Choroid plexus epithelial cell (primary cell): ENCODE data around the gene AEBP2.
A peak's percentile ranks its signal among the peaks of the same experiment; 100 is the strongest.
"Not testable (repeated sequence)": the region's sequence is repeated elsewhere in the genome, so short reads cannot be mapped to it uniquely, and the experiment has no call there.

Experiments used
- DNase-seq: peaks from one replicate; pipeline ENCODE4 v3.0.0-alpha.2; 2010; ENCODE audit warnings: low read depth
- H3K4me3 ChIP-seq: 2 replicates; pipeline ENCODE4 v1.5.1; 2011; ENCODE audit warnings: low read depth, mild to moderate bottlenecking, control low read depth, low read length, moderate library complexity
- TF ChIP-seq, protein P1 (sequence below): conservative IDR thresholded peaks from 2 replicates; pipeline ENCODE4 v1.5.1; 2011; ENCODE audit warnings: low read depth, mild to moderate bottlenecking, control low read depth, inconsistent platforms, low read length, moderate library complexity

The AEBP2 gene

DNA sequence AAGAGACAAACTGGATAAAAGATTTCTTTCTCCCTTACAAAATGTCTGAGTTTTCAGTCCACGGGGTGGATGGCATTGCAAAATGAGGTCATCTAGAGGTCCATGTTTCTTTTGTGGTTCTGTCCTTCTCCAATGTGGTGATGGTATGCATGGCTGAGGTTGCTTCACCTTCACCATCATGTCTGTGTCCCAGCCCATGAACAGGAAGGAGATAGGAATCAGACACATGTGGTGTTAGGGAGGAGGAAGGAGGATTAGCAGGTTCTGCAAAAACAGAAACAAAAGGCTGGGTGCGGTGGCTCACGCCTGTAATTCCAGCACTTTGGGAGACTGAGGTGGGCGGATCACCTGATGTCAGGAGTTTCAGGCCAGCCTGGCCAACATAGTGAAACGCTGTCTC, 11.0 kb upstream of the AEBP2 start:
- no peak overlapping the region for H3K4me3 ChIP-seq
- TF ChIP-seq, protein P1, sequence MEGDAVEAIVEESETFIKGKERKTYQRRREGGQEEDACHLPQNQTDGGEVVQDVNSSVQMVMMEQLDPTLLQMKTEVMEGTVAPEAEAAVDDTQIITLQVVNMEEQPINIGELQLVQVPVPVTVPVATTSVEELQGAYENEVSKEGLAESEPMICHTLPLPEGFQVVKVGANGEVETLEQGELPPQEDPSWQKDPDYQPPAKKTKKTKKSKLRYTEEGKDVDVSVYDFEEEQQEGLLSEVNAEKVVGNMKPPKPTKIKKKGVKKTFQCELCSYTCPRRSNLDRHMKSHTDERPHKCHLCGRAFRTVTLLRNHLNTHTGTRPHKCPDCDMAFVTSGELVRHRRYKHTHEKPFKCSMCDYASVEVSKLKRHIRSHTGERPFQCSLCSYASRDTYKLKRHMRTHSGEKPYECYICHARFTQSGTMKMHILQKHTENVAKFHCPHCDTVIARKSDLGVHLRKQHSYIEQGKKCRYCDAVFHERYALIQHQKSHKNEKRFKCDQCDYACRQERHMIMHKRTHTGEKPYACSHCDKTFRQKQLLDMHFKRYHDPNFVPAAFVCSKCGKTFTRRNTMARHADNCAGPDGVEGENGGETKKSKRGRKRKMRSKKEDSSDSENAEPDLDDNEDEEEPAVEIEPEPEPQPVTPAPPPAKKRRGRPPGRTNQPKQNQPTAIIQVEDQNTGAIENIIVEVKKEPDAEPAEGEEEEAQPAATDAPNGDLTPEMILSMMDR: no peak
- peak; percentile 60 for DNase-seq

DNA sequence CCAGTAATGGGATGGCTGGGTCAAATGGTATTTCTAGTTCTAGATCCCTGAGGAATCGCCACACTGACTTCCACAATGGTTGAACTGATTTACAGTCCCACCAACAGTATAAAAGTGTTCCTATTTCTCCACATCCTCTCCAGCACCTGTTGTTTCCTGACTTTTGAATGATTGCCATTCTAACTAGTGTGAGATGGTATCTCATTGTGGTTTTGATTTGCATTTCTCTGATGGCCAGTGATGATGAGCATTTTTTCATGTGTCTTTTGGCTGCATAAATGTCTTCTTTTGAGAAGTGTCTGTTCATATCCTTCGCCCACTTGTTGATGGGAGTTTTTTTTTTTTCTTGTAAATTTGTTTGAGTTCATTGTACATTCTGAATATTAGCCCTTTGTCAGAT, 9.8 kb upstream of the AEBP2 start:
- H3K4me3 ChIP-seq, DNase-seq: not testable (repeated sequence)

DNA sequence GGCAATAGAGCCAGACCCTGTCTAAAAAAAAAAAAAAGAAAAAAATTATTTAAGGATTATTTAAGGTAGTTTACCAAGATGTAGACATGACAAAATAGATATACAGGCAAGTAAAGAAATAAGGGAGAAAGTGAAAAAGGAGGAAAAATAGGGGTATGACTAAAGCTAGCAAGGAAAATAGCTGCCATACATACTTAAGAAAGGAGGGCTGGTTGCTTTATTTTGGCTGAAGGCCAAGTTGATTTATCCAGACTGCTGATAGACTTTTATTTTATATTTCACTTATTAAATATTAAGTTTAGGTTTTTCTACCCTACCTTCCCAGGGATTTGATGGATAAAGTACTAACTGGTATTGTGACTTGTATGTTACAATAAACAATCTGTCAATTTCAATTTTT, 8.3 kb upstream of the AEBP2 start:
- no peak overlapping the region for H3K4me3 ChIP-seq
- TF ChIP-seq, protein P1: no peak
- peak; percentile 55 for DNase-seq

DNA sequence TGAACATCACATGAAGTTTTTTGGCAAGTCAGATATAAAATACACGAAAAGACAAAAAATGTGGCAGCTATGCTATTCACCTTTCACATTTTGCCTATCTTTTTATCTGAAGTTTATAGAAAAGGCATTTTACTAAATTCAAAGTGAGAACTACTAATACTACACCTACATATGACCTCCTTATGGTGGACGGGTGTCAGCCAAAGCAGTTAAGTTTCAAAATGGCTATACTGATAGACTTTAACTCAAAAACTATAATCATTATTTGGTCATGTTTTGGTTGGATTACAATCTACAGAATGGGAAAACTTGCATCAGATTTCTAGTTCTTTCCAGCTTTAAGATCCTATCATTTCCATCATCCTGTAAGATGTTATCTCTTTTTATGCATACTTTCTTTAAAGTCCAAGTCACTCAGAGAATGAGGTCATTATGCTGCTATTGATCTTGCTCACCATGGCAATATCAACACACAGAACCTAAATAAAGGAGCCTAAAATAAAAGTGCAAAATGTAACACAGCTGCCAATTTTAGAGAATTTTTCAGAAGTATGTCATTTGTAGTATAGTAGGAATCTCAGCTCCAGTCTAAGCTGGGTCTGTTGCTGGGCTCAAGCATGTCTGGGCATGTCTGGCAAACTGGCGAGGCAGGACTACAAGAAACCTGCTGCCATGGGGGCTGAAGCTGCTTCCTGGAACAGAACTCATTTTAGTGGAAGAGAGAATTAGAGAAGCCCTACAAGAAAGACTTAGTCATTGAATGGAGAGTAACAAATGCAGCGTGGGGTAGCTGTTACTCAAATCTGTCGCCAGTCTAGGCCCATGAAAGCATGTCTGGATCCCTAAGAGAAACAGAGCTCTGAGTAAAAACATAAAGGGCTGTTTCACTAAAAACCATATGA, 7.6 kb upstream of the AEBP2 start:
- H3K4me3 ChIP-seq: no peak overlapping the region
- DNase-seq: peak; percentile 84
- TF ChIP-seq, protein P1: no peak

DNA sequence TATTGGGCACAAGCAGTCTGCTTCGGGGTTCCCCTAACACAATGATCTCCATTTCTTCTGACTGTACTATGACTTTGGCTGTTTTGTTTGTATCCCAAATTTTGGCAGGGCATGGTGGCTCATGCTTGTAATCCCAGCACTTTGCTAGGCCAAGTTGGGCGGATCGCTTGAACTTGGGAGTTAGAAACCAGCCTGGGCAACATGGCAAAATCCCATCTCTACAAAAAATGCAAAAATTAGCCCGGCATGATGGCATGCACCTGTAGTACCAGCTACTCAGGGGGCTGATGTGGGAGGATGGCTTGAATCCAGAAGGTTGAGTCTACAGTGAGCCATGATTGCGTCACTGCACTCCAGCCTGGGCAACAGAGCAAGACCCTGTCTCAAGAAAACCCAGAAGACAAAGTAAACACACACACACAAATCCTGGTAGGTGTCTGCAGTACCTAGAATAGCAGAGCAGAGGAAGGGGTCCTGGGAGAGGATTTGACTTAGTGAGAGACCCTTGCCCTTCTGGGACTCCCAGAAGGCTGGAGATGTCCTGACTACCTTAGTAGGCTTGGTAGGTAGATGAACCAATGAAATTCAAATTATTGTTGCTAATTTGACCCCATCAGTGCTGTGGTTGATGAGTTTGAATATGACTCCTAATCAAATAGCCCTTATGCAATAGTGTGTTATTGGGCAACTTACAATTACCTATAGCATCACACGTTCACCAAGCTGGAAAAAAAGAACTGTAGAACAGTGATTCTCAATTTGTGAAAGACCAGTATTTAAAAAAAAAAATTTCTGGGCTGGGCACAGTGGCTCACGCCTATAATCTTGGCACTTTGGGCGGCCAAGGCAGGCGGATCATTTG, 6.8 kb upstream of the AEBP2 start:
- no peak for DNase-seq
- H3K4me3 ChIP-seq: no peak overlapping the region
- TF ChIP-seq, protein P1: no peak

DNA sequence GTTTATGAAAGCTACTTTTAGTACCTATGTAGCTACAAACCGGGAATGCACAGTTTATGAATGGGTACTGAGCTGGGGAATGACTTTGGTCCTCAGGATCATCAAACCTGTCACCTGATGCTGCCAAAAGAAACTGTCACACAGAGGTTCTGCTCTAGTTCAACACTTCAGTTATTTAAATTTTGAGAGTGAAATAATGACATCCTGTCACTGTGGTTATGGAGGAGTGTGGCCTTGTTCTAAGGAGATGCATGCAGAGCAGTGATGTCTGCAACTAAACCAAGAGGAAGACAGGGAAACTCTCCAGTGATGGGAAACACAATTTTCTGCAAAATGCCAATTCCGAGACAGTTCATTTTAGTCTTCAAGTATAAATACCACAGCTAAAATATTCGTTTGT, 4.8 kb upstream of the AEBP2 start:
- TF ChIP-seq, protein P1: no peak
- no peak for DNase-seq
- no peak overlapping the region for H3K4me3 ChIP-seq

DNA sequence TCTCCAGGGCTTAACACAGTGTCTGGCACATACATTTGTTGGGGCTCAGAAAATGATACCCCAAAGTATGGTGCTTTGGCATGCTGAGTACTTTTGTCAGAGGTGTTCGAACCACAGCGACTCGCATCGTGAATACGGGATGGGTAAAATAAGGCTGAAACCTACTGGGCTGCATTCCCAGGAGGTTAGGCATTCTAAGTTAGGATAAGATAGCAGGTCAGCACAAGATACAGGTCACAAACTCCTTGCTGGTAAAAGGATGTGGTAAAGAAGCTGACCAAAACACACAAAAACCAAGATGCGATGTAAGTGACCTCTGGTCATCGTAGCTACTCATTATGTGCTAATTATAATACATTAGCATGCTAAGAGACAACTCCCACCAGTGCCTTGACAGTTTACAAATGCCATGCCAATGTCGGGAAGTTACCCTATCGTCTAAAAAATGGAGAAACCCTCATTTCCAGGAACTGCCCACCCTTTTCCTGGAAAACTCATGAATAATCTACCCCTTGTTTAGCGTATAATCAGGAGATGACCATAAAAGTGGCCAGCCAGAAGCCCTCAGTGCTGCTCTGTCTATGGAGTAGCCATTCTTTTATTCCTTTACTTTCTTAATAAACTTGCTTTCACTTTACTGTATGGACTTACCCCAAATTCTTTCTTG, 3.3 kb upstream of the AEBP2 start:
- DNase-seq: no peak
- H3K4me3 ChIP-seq: no peak overlapping the region
- TF ChIP-seq, protein P1: no peak
